Germinal center (tissue), 1 donor: ENCODE measurements around the gene ICAM3.

ENCODE experiments used
- DNase-seq: peaks from one replicate; pipeline ENCODE4 v3.0.0; 2012; ENCODE audit warnings: mixed read lengths, low spot score

The ICAM3 gene

GRCh38 chr19:10318807-10319682 is 20.4 kb downstream of the ICAM3 start:
- DNase-seq: no peak

GRCh38 chr19:10317857-10318462 is 21.5 kb downstream of the ICAM3 start:
- no peak for DNase-seq

- DNase-seq: no peak
These were observed 22.2 kb downstream of the ICAM3 start for GRCh38 chr19:10317045-10317856.

GRCh38 chr19:10316229-10317044 is 23.0 kb downstream of the ICAM3 start:
- no peak for DNase-seq

- peak; percentile 87 for DNase-seq
These were observed 23.8 kb downstream of the ICAM3 start, which contains the start of gene FDX2 for GRCh38 chr19:10315335-10316214. Gene FDX2, minus strand, starts transcription at chr19:10316015. Its CDS starts 19 bp downstream, at chr19:10315996.

GRCh38 chr19:10309423-10309822 is 30.0 kb downstream of the ICAM3 start, which contains the start of gene ZGLP1:
Gene ZGLP1, minus strand, starts transcription at chr19:10309815.
- no peak for DNase-seq

GRCh38 chr19:10306327-10306726 is 33.1 kb downstream of the ICAM3 start:
- no peak for DNase-seq

- DNase-seq: no peak
These were observed 34.2 kb downstream of the ICAM3 start for GRCh38 chr19:10305139-10305806.

- no peak for DNase-seq
These were observed 39.6 kb downstream of the ICAM3 start for GRCh38 chr19:10299545-10300458.

- peak; percentile 10 for DNase-seq
These were observed 43.4 kb downstream of the ICAM3 start for GRCh38 chr19:10295847-10296591.

- DNase-seq: peak; percentile 88
These were observed 44.0 kb downstream of the ICAM3 start for GRCh38 chr19:10295305-10295846.

GRCh38 chr19:10294368-10294697 is 45.1 kb downstream of the ICAM3 start:
- DNase-seq: no peak

GRCh38 chr19:10293637-10294367 is 45.6 kb downstream of the ICAM3 start:
- DNase-seq: no peak

- DNase-seq: no peak
These were observed 46.4 kb downstream of the ICAM3 start for GRCh38 chr19:10292789-10293636.

- peak; percentile 86 for DNase-seq
These were observed 47.1 kb downstream of the ICAM3 start for GRCh38 chr19:10292206-10292788.
